Astrocyte (in vitro differentiated cells and primary cell): ENCODE results near the gene PTPRF. TPM values are rescaled to one million over a fixed set of nuclear protein-coding genes. Genes with fewer than 3 reads are reported as not detected.
A peak's percentile ranks its signal among the peaks of the same experiment; 100 is the strongest.
"Not testable (repeated sequence)": the region's sequence is repeated elsewhere in the genome, so short reads cannot be mapped to it uniquely, and the experiment has no call there.

ENCODE experiments used
- DNase-seq: peaks from one replicate; pipeline ENCODE4 v3.0.0-alpha.2; 2010; ENCODE audit warnings: low read depth
- FAIRE-seq: peaks from 2 replicates; lab custom pipeline; 2011; peaks lifted over from hg19 to GRCh38; lab: Jason Lieb, UNC
- H2AFZ ChIP-seq: 2 replicates; pipeline ENCODE4 v1.6.0; 2012; ENCODE audit warnings: low read depth, low read length, inconsistent platforms
- H3K27ac ChIP-seq: 2 replicates; pipeline ENCODE4 v1.5.1; 2011; ENCODE audit warnings: low read depth, low read length, inconsistent platforms
- H3K27me3 ChIP-seq: 2 replicates; pipeline ENCODE4 v1.6.0; 2011; ENCODE audit warnings: low read length, inconsistent platforms; ENCODE audit not compliant: insufficient read depth
- H3K36me3 ChIP-seq: 2 replicates; pipeline ENCODE4 v1.5.1; 2011; ENCODE audit warnings: low read length, inconsistent platforms; ENCODE audit not compliant: insufficient read depth
- H3K4me1 ChIP-seq: 2 replicates; pipeline ENCODE4 v1.5.1; 2011; ENCODE audit warnings: low read length, inconsistent platforms; ENCODE audit not compliant: insufficient read depth
- H3K4me2 ChIP-seq: 2 replicates; pipeline ENCODE4 v1.6.0; 2012; ENCODE audit warnings: low read length, inconsistent platforms
- H3K4me3 ChIP-seq: 2 replicates; pipeline ENCODE4 v1.5.1; 2011; ENCODE audit warnings: low read depth, mild to moderate bottlenecking, low read length, inconsistent platforms; ENCODE audit not compliant: insufficient read depth
- H3K79me2 ChIP-seq: 2 replicates; pipeline ENCODE4 v1.6.0; 2012; ENCODE audit warnings: mild to moderate bottlenecking, low read length, inconsistent platforms; ENCODE audit not compliant: insufficient read depth
- H3K9ac ChIP-seq: 2 replicates; pipeline ENCODE4 v1.6.0; 2012; ENCODE audit warnings: mild to moderate bottlenecking, low read length, inconsistent platforms
- H3K9me3 ChIP-seq: 2 replicates; pipeline ENCODE4 v1.5.1; 2012; ENCODE audit warnings: low read depth, mild to moderate bottlenecking, low read length, inconsistent platforms; ENCODE audit not compliant: insufficient read depth
- H4K20me1 ChIP-seq: 2 replicates; pipeline ENCODE4 v1.6.0; 2012; ENCODE audit warnings: low read length, inconsistent platforms; ENCODE audit not compliant: insufficient read depth
- H3K27ac Mint-ChIP-seq: one replicate; pipeline ENCODE4 v1.8.0; 2021; ENCODE audit warnings: mild to moderate bottlenecking, mixed read lengths; ENCODE audit not compliant: unreplicated experiment
- H3K27me3 Mint-ChIP-seq: one replicate; pipeline ENCODE4 v1.8.0; 2021; ENCODE audit warnings: low read depth, mixed read lengths; ENCODE audit not compliant: unreplicated experiment
- H3K36me3 Mint-ChIP-seq: one replicate; pipeline ENCODE4 v1.8.0; 2021; ENCODE audit warnings: low read depth, mixed read lengths; ENCODE audit not compliant: unreplicated experiment
- H3K4me1 Mint-ChIP-seq: one replicate; pipeline ENCODE4 v1.8.0; 2021; ENCODE audit warnings: low read depth, mixed read lengths; ENCODE audit not compliant: unreplicated experiment
- H3K4me3 Mint-ChIP-seq: one replicate; pipeline ENCODE4 v1.8.0; 2021; ENCODE audit warnings: mild to moderate bottlenecking, moderate library complexity, mixed read lengths; ENCODE audit not compliant: unreplicated experiment
- H3K9me3 Mint-ChIP-seq: one replicate; pipeline ENCODE4 v1.8.0; 2021; ENCODE audit warnings: mild to moderate bottlenecking, mixed read lengths; ENCODE audit not compliant: unreplicated experiment
- EZH2 ChIP-seq: IDR thresholded peaks from 2 replicates; pipeline ENCODE4 v1.6.1; 2012; ENCODE audit warnings: mild to moderate bottlenecking, low read length, inconsistent platforms; ENCODE audit not compliant: insufficient read depth
- total RNA-seq: library from RNA; stranded (reverse); gene quantifications from 2 replicates; pipeline ENCODE4 v1.2.1, GENCODE V29; 2021
- TF ChIP-seq, protein P1 (sequence below): IDR thresholded peaks from 2 replicates; pipeline ENCODE4 v1.5.1; 2011; ENCODE audit warnings: low read depth, mild to moderate bottlenecking, inconsistent platforms, low read length, moderate library complexity; ENCODE audit not compliant: insufficient read depth

PTPRF gene
- total RNA-seq, 1 donor from 2014 or later, result 275 TPM

DNA sequence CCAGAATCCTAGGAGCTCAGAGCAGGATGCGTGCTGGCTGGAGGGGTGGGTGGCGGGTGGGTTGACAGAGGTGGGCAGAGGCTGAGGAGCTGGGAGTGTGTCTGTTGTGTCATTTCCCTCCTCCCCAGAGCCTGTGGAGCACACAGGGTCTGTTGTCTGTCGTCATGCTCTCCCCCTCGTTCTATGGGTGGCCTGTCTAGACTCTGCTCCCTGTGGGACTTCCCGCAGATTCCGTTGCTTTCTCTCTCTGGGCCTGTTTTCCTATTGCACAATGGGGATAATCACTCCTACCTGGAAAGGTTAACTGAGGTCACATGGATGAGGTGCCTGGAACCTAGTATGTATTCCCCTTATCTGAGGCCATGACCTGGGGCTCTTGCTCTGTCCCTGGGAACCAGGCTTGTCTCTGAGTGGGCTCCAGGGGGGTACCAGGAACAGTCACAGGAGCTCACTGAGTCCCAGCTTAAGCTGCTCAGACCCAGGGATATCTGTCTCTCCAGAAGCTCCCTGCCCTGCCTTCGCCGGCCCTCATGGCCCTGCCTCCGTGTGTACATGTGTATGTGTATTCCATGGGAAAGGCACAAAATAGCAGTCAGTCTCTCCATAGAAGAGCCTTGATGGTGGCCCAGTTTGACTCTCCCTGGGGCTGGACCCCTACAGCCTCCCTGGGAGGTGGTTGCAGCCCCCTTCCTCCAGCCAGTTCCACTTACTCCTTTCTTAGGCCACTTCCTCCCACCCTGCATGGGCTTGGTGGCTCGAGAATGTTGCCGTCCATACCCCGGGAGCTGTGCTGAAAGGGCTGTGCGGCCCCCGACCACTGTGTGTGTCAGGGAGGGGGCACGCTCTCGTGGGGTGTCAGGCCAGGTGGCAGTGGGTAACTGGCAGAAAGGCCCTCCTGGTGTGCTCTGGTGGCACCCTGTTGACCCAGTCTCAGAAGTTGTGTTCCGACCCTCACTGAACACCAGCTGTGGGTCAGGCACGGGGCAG lies 17.9 kb downstream of the PTPRF start:
- H3K36me3 Mint-ChIP-seq, result peaks cover 20% of the 10 kb centered on the region
- Histone ChIP-seq H3K79me2 (peaks cover 12% of the 10 kb centered on the region), H3K36me3 (peaks cover 6% of the 10 kb centered on the region), H3K27me3 (no peaks in the 10 kb centered on the region), H4K20me1 (peaks cover 77% of the 10 kb centered on the region), H3K4me1 (peaks cover 3% of the 10 kb centered on the region), H2AFZ (no peak overlapping the region), H3K27ac (no peak overlapping the region), H3K4me2 (no peak overlapping the region), H3K9me3 (no peaks in the 10 kb centered on the region), H3K4me3 (no peak overlapping the region), H3K9ac (no peak overlapping the region)
- H3K4me1 Mint-ChIP-seq, result peaks cover 42% of the 10 kb centered on the region
- DNase-seq, result no peak
- FAIRE-seq, result no peak
- no peak for TF ChIP-seq EZH2
- TF ChIP-seq, protein P1, sequence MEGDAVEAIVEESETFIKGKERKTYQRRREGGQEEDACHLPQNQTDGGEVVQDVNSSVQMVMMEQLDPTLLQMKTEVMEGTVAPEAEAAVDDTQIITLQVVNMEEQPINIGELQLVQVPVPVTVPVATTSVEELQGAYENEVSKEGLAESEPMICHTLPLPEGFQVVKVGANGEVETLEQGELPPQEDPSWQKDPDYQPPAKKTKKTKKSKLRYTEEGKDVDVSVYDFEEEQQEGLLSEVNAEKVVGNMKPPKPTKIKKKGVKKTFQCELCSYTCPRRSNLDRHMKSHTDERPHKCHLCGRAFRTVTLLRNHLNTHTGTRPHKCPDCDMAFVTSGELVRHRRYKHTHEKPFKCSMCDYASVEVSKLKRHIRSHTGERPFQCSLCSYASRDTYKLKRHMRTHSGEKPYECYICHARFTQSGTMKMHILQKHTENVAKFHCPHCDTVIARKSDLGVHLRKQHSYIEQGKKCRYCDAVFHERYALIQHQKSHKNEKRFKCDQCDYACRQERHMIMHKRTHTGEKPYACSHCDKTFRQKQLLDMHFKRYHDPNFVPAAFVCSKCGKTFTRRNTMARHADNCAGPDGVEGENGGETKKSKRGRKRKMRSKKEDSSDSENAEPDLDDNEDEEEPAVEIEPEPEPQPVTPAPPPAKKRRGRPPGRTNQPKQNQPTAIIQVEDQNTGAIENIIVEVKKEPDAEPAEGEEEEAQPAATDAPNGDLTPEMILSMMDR, result no peak
- peak overlapping the region; percentile 53 for H3K27ac Mint-ChIP-seq
- H3K9me3 Mint-ChIP-seq, result no peaks in the 10 kb centered on the region
- no peak overlapping the region for H3K4me3 Mint-ChIP-seq
- H3K27me3 Mint-ChIP-seq, result no peaks in the 10 kb centered on the region

GRCh38 chr1:43549394-43549793 lies 18.7 kb downstream of the PTPRF start:
- not testable (repeated sequence) for DNase-seq, H3K79me2 ChIP-seq, H3K4me2 ChIP-seq, H3K27me3 Mint-ChIP-seq, H3K27ac ChIP-seq, H3K9ac ChIP-seq, H3K9me3 Mint-ChIP-seq, H3K4me1 ChIP-seq, H3K4me3 ChIP-seq, H3K9me3 ChIP-seq, FAIRE-seq, H3K36me3 ChIP-seq, H3K27me3 ChIP-seq, H2AFZ ChIP-seq, H3K4me3 Mint-ChIP-seq
- peak overlapping the region; percentile 53 for H3K27ac Mint-ChIP-seq
- peaks cover 46% of the 10 kb centered on the region for H3K4me1 Mint-ChIP-seq
- H3K36me3 Mint-ChIP-seq, result peaks cover 26% of the 10 kb centered on the region
- H4K20me1 ChIP-seq, result peaks cover 76% of the 10 kb centered on the region

- peaks cover 3% of the 10 kb centered on the region for H3K4me1 ChIP-seq
- no peaks in the 10 kb centered on the region for H3K27me3 ChIP-seq
- no peak for DNase-seq
- H3K9me3 Mint-ChIP-seq, result peaks cover 2% of the 10 kb centered on the region
- H3K4me3 Mint-ChIP-seq, result peak overlapping the region; percentile 70
- no peak overlapping the region for H3K4me2 ChIP-seq
- H3K27ac ChIP-seq, result no peak overlapping the region
- H2AFZ ChIP-seq, result no peak overlapping the region
- no peaks in the 10 kb centered on the region for H3K27me3 Mint-ChIP-seq
- TF ChIP-seq EZH2, result no peak
- TF ChIP-seq, protein P1, result no peak
- no peaks in the 10 kb centered on the region for H3K79me2 ChIP-seq
- H3K4me3 ChIP-seq, result no peak overlapping the region
- peaks cover 6% of the 10 kb centered on the region for H3K36me3 ChIP-seq
- H4K20me1 ChIP-seq, result peaks cover 69% of the 10 kb centered on the region
- no peak overlapping the region for H3K9ac ChIP-seq
- H3K36me3 Mint-ChIP-seq, result peaks cover 28% of the 10 kb centered on the region
- H3K9me3 ChIP-seq, result no peaks in the 10 kb centered on the region
- H3K4me1 Mint-ChIP-seq, result peaks cover 44% of the 10 kb centered on the region
- FAIRE-seq, result no peak
- H3K27ac Mint-ChIP-seq, result peak overlapping the region; percentile 91
These were observed 19.4 kb downstream of the PTPRF start for GRCh38 chr1:43549921-43550597.
